ENCODE results near the gene IL12B.
A peak's percentile ranks its signal among the peaks of the same experiment; 100 is the strongest.

Gene IL12B

DNA sequence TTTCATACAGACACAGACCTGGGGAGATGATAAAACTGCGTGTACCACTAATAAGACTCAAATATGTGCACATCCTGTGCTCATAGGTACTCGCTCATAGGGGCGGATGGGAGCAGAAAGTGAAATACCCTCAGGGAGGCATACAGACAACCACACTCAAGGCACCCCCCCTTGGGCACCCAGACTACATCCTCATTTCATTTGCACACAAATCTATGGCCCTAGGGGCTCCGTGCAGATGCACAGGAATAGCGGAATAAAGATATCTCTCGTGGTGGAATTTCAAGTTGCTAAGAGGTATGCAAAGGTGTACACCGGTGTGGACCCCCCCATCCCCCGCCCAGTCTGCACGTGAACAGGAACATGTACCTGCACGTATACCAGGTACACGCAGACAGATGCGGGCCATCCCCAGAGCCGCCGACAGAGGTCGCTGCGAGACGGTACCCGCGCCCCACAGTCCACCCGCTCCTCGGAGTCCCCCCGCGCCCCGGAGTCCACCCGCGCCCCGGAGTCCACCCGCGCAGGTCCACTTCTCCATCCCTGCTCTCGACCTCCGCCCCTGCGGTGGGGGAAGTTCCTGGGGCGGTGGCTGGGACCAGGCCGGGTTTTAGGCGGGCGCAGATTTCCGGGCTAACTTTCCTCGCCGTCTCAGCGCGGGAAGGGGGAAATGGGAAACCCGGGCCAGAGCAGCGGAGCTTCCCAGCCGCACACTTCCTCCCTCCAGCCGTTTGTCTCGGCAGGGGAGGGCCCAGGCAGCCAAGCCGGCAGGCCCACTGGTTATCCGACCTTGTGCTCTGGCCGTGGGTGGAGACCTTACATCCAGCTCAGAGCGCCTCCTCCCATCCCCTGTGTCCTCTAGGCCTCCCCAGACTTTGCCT lies 1.0 kb upstream of the IL12B start:
- Histone ChIP-seq H3K36me3 (ENCODE audit: insufficient read depth, low read depth, low read length) (no peaks in the 10 kb centered on the region), H3K4me3 (ENCODE audit: low read length) (peak overlapping the region; percentile 59), H3K9me3 (ENCODE audit: insufficient read depth, low read depth, low read length) (no peaks in the 10 kb centered on the region), H3K4me1 (ENCODE audit: insufficient read depth, low read length) (no peaks in the 10 kb centered on the region), H3K27me3 (ENCODE audit: insufficient read depth, low read length) (peaks cover 7% of the 10 kb centered on the region; the same call in 1 of the 2 replicates), H3K27ac (ENCODE audit: low read length) (no peak overlapping the region), H3K9ac (ENCODE audit: low read depth, low read length) (peak overlapping the region; percentile 73)

DNA sequence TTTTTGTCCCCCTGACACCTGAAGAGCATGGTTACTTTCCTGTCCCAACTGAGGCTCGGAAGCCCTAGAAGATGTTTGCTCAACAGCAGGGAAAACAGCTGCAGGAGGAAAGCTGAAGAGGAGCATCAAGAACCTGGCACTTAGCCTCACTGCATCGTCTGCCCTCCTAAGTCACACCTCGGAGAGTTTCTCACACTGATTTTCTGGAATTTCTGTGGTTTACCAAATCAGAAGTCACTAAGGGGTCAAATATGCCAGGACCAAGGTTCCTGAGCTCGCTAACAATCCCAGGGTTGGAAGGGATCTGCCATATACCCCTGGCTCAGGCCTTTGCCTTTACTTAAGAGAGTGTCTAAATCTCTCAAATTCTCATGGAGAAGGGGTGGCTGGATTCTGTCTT lies 5.3 kb downstream of the IL12B start:
- H3K27ac ChIP-seq (ENCODE audit: low read length): no peak overlapping the region
- no peak overlapping the region for H3K9ac ChIP-seq (ENCODE audit: low read depth, low read length)
- H3K9me3 ChIP-seq (ENCODE audit: insufficient read depth, low read depth, low read length): no peaks in the 10 kb centered on the region
- no peaks in the 10 kb centered on the region for H3K36me3 ChIP-seq (ENCODE audit: insufficient read depth, low read depth, low read length)
- H3K4me1 ChIP-seq (ENCODE audit: insufficient read depth, low read length): no peaks in the 10 kb centered on the region
- no peak overlapping the region for H3K4me3 ChIP-seq (ENCODE audit: low read length)
- no peaks in the 10 kb centered on the region; the same call in 1 of the 2 replicates for H3K27me3 ChIP-seq (ENCODE audit: insufficient read depth, low read length)

DNA sequence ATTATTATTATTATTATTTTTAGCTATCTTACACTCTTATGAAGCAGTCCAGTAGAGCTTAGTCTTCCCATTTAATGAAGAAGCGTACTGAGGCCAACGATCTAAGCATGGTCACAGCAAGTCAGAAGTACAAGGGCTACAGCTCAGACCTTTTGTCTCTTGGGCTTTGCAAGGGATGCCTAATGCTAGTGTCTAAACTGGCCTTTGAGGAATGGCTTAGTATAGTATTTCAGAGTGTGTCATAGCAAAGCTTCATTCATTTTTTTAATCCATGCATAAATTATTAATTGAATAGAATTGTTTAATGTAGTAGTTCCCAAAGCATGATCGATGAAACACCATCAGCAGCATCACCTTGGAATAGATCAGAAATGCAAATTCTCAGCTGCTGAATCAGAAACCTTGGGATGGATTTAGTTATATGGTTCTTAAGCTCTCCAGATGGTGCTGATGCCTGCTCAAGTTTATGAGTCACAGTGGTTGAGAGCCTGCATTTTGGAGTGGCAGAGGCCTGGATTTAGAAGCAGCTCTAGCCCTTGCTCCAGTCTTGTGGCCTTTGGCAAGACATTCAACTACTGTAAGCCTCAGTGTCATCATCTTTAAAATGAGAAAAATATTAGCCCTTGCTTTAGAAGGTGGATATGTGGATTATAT lies 6.1 kb downstream of the IL12B start:
- Histone ChIP-seq H3K27ac (ENCODE audit: low read length) (no peak overlapping the region), H3K27me3 (ENCODE audit: insufficient read depth, low read length) (no peaks in the 10 kb centered on the region; the same call in 1 of the 2 replicates), H3K9me3 (ENCODE audit: insufficient read depth, low read depth, low read length) (no peaks in the 10 kb centered on the region), H3K36me3 (ENCODE audit: insufficient read depth, low read depth, low read length) (no peaks in the 10 kb centered on the region), H3K4me1 (ENCODE audit: insufficient read depth, low read length) (no peaks in the 10 kb centered on the region), H3K4me3 (ENCODE audit: low read length) (no peak overlapping the region), H3K9ac (ENCODE audit: low read depth, low read length) (no peak overlapping the region)

DNA sequence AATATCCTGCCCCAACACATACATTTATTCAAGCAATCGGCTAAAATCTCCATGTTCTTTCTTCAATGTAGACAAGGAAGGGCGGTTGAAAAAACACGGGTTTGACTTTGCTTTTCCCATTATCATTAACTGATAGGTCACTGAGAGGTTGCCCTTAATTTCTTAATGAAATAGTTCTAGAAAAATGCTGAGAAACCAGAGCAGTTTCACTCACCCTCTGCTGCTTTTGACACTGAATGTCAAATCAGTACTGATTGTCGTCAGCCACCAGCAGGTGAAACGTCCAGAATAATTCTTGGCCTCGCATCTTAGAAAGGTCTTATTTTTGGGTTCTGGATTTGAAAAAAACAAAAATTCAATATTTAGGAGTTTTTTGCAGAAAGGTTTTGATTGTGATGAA lies 8.1 kb downstream of the IL12B start:
- Histone ChIP-seq H3K9me3 (ENCODE audit: insufficient read depth, low read depth, low read length) (no peaks in the 10 kb centered on the region), H3K4me3 (ENCODE audit: low read length) (no peak overlapping the region), H3K27ac (ENCODE audit: low read length) (no peak overlapping the region), H3K9ac (ENCODE audit: low read depth, low read length) (no peak overlapping the region), H3K27me3 (ENCODE audit: insufficient read depth, low read length) (no peaks in the 10 kb centered on the region), H3K4me1 (ENCODE audit: insufficient read depth, low read length) (no peaks in the 10 kb centered on the region), H3K36me3 (ENCODE audit: insufficient read depth, low read depth, low read length) (no peaks in the 10 kb centered on the region)

DNA sequence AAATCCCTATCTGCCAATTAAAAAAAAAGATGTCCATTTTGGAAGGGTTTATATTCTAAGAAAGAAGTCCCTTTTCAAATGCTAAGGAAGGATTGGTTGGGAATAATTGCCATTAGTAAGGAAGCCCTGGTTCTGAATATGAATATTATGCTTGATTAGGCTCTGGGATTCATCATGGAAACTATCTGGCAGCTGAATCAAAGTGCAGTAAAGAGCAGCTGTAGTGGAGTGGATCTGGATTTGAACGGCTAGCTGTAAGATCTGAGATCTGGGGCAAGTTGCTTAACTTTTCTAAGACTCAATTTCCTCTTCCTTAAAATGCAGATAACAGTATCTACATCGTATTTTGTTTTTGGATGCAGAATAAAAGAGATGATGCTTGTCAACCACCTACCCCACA lies 10.5 kb downstream of the IL12B start:
- no peaks in the 10 kb centered on the region for H3K9me3 ChIP-seq (ENCODE audit: insufficient read depth, low read depth, low read length)
- no peaks in the 10 kb centered on the region for H3K4me1 ChIP-seq (ENCODE audit: insufficient read depth, low read length)
- H3K9ac ChIP-seq (ENCODE audit: low read depth, low read length): no peak overlapping the region
- H3K4me3 ChIP-seq (ENCODE audit: low read length): no peak overlapping the region
- no peaks in the 10 kb centered on the region for H3K36me3 ChIP-seq (ENCODE audit: insufficient read depth, low read depth, low read length)
- no peaks in the 10 kb centered on the region for H3K27me3 ChIP-seq (ENCODE audit: insufficient read depth, low read length)
- H3K27ac ChIP-seq (ENCODE audit: low read length): no peak overlapping the region

DNA sequence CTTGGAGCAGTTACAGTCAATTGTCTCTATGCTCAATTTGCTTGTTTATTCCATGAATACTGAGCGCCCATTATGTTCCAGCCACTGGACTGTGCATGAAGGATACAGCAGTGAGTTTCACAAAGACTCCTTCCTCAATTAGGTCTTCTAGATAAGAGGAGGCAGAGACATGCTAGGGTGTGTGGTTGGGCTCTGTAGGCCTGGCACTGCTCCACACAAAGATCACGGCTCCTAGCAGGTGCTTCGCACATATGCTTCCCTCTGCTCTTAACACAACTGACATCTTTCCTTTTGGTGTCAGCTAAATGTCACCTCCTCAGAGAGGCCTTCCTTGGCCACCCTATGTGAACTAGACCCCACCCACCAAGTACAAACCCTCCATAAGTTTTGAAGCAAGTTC lies 10.9 kb downstream of the IL12B start:
- Histone ChIP-seq H3K36me3 (ENCODE audit: insufficient read depth, low read depth, low read length) (no peaks in the 10 kb centered on the region), H3K27me3 (ENCODE audit: insufficient read depth, low read length) (no peaks in the 10 kb centered on the region), H3K4me3 (ENCODE audit: low read length) (no peak overlapping the region), H3K9ac (ENCODE audit: low read depth, low read length) (no peak overlapping the region), H3K27ac (ENCODE audit: low read length) (no peak overlapping the region), H3K9me3 (ENCODE audit: insufficient read depth, low read depth, low read length) (no peaks in the 10 kb centered on the region), H3K4me1 (ENCODE audit: insufficient read depth, low read length) (no peaks in the 10 kb centered on the region)

DNA sequence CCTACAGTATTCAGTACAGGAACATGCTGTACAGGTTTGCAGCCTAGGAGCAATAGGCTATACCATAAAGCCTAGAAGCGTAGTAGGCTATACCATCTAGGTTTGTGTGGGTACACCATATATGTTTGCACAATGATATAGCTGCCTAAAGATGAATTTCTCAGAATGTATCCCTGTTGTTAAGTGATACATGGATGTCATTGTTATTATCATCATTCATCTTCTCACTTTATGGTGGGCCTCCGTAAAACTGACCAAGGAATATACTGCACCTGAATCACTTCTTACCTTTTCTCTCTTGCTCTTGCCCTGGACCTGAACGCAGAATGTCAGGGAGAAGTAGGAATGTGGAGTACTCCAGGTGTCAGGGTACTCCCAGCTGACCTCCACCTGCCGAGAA lies 11.8 kb downstream of the IL12B start:
- Histone ChIP-seq H3K9me3 (ENCODE audit: insufficient read depth, low read depth, low read length) (no peaks in the 10 kb centered on the region), H3K27ac (ENCODE audit: low read length) (no peak overlapping the region)

DNA sequence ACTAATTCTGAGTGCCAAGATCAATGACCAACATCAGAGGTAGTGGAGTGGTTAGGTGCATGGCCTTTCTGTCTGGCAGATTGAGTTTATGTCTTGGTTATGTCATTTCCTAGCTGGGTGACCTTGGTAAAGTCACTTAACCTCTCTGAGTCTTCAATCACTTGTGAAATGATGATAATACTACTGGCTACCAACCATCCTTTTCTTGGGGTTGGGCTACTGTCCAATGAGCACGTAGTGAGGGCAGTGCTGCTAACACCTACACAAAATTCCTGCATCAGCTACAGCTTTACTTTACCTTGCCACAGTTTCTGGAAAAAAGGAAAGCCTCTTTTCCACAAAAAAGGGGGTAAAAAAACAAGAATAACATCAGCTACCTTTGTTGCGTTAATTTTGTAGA lies 12.4 kb downstream of the IL12B start:
- Histone ChIP-seq H3K4me1 (ENCODE audit: insufficient read depth, low read length) (no peaks in the 10 kb centered on the region), H3K27ac (ENCODE audit: low read length) (no peak overlapping the region), H3K27me3 (ENCODE audit: insufficient read depth, low read length) (no peaks in the 10 kb centered on the region), H3K4me3 (ENCODE audit: low read length) (no peak overlapping the region), H3K9me3 (ENCODE audit: insufficient read depth, low read depth, low read length) (no peaks in the 10 kb centered on the region), H3K36me3 (ENCODE audit: insufficient read depth, low read depth, low read length) (no peaks in the 10 kb centered on the region), H3K9ac (ENCODE audit: low read depth, low read length) (no peak overlapping the region)

More for the DNA sequence above, 11.8 kb downstream of the IL12B start:
- Histone ChIP-seq H3K9ac (ENCODE audit: low read depth, low read length) (no peak overlapping the region), H3K27me3 (ENCODE audit: insufficient read depth, low read length) (no peaks in the 10 kb centered on the region), H3K4me3 (ENCODE audit: low read length) (no peak overlapping the region), H3K4me1 (ENCODE audit: insufficient read depth, low read length) (no peaks in the 10 kb centered on the region), H3K36me3 (ENCODE audit: insufficient read depth, low read depth, low read length) (no peaks in the 10 kb centered on the region)

DNA sequence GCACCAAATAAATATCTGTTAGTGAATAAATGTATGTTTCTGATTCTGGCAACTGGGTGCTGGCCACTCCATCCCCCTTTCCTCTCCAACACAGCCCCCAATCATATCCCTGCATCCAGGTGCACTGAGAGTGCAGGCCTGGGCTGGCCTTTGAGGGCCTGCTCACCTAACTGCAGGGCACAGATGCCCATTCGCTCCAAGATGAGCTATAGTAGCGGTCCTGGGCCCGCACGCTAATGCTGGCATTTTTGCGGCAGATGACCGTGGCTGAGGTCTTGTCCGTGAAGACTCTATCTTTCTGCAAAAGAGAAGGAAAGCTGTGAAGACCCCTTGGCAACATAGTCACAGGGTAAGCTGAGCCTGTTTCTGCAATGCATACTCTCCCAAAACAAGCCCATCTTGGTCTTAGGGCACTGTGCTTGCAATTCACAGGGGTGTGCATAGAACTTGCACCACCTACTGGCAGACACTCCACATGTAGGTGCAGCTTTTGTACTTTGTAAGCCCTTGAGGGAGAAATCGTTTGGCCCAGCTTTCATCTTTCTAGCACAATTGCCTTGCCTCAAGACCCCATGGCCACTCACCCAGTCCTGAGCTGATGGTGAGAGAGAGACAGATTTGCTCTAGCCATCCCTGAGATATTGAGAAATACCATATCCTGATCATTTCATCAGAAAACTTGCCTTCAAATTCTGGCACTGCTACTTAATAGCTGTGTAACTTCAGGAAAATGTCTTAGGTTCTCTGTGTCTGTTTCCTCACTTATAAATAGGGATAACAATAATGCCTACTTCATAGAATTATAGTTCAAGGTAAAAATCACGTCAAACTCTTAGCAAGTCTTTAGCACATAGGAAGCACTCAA lies 13.5 kb downstream of the IL12B start:
- H3K4me3 ChIP-seq (ENCODE audit: low read length): no peak overlapping the region
- H3K27ac ChIP-seq (ENCODE audit: low read length): no peak overlapping the region
- H3K4me1 ChIP-seq (ENCODE audit: insufficient read depth, low read length): no peaks in the 10 kb centered on the region
- H3K9ac ChIP-seq (ENCODE audit: low read depth, low read length): no peak overlapping the region
- no peaks in the 10 kb centered on the region for H3K9me3 ChIP-seq (ENCODE audit: insufficient read depth, low read depth, low read length)
- H3K27me3 ChIP-seq (ENCODE audit: insufficient read depth, low read length): peaks cover 6% of the 10 kb centered on the region
- no peaks in the 10 kb centered on the region for H3K36me3 ChIP-seq (ENCODE audit: insufficient read depth, low read depth, low read length)

DNA sequence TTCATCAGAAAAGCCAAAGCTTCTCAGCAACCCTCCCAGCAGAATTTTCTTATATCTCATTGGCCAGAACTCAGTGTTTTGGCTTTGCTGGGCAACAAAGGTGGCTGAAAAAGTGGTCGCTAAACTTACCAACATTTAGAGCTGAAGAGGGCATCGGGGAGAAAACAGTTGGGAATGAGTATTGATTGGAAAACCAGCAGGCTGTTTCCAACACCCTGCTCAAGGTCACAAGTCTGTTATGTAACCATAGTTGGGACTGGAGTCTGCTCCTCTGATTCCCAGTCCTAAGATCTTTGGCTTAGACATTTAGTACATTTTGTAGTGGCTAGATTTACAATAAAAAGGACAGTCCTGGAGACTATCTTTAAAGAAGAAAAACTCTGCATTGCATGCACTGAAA lies 17.1 kb downstream of the IL12B start:
- no peak overlapping the region for H3K27ac ChIP-seq (ENCODE audit: low read length)
- H3K9ac ChIP-seq (ENCODE audit: low read depth, low read length): no peak overlapping the region
- H3K4me3 ChIP-seq (ENCODE audit: low read length): no peak overlapping the region
- no peaks in the 10 kb centered on the region for H3K9me3 ChIP-seq (ENCODE audit: insufficient read depth, low read depth, low read length)
- H3K27me3 ChIP-seq (ENCODE audit: insufficient read depth, low read length): peaks cover 41% of the 10 kb centered on the region
- no peaks in the 10 kb centered on the region for H3K36me3 ChIP-seq (ENCODE audit: insufficient read depth, low read depth, low read length)
- no peaks in the 10 kb centered on the region for H3K4me1 ChIP-seq (ENCODE audit: insufficient read depth, low read length)

DNA sequence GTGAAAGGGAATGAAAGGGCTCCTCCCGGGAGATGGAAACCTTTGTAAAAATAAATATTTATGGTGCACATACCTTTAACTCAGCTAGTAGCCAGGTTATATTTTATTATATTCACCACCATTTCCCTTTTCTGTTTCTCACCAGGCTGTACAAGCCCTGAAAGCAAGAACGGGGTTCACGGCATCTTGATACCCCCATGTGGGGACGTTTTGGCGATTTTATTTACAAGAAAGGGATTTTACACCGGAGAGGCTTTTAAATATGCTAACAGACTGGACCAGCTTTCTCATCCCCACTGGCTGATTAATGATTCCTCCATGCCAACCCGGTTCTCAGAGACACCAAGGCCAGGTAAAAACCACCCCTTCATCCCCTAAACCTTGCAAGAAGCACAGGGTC lies 19.2 kb downstream of the IL12B start:
- Histone ChIP-seq H3K27me3 (ENCODE audit: insufficient read depth, low read length) (peaks cover 41% of the 10 kb centered on the region), H3K27ac (ENCODE audit: low read length) (no peak overlapping the region), H3K4me1 (ENCODE audit: insufficient read depth, low read length) (no peaks in the 10 kb centered on the region), H3K9me3 (ENCODE audit: insufficient read depth, low read depth, low read length) (no peaks in the 10 kb centered on the region), H3K36me3 (ENCODE audit: insufficient read depth, low read depth, low read length) (no peaks in the 10 kb centered on the region), H3K4me3 (ENCODE audit: low read length) (peak overlapping the region; percentile 57), H3K9ac (ENCODE audit: low read depth, low read length) (no peak overlapping the region)
